GM21619 (cell line): Measurements from ENCODE around the gene RNF152.

Experiments used
- ATAC-seq: cut with Tn5 transposase; IDR thresholded peaks from one replicate; pipeline ENCODE4 v1.9.1; 2021; ENCODE audit not compliant: unreplicated experiment

The RNF152 gene

DNA sequence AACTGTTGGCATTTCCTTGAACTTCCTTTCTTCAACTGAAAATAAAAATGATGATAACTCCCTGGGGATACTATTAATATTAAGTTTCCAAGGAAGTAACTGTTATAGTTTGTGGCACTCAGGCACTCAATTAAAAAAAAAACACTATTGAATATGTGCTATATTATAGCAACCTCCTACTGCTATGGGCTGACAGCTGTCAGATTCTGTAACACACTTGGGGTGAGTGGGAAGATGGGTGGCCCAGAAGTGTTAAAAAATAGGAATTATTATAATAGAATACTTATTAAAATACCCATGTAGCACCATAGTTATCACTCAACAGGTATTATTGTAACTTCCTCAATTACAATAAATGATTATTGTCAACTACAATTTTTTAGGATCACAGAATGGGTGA, 130.9 kb downstream of the RNF152 start:
- no peak for ATAC-seq
